ENCODE measurements around the gene GYPC.

DNA sequence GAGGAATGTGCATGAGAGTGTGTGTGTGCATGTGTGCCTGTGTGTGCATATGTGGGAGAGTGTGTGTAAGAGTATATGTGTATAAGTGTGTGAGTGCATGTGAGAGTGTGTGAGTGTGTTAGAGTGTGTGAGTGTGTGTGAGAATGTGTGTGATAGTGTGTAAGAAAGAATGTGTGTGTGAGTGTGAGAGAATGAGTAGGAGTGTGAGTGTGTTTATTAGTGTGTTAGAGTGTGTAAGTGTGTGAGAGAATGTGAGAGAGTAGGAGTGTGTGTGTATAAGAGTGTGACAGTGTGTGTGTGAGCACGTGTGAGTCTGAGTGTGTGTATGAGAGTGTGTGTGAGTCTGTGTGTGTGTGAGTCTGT is 21.2 kb downstream of the GYPC start:
- TF ChIP-seq CTCF (IDR thresholded peaks at IDR 0.05; ENCODE audit: low read depth, low read length) (no peak), EZH2phosphoT487 (IDR thresholded peaks at IDR 0.05; ENCODE audit: low read depth) (no peak)
